ENCODE measurements around the gene OR2H2.
A peak's percentile ranks its signal among the peaks of the same experiment; 100 is the strongest.

OR2H2 gene

GRCh38 chr6:29557320-29557719 lies 27.6 kb upstream of the OR2H2 start:
- TF ChIP-seq CTCF (IDR thresholded peaks at IDR 0.05; ENCODE audit: control extremely low read depth, extremely low read depth, low read depth, missing control alignments) = no peak
- CTCF ChIA-PET = interaction anchor here (1.7 kb wide), 1 partner anchor 11 kb away, joined by 4 read pairs; no protein-coding TSS in a partner anchor
- POLR2A ChIA-PET = no interaction called here
- no peak for DNase-seq (ENCODE audit: extremely low spot score)

- POLR2A ChIA-PET = no interaction called here
- no peak for DNase-seq (ENCODE audit: extremely low spot score)
- TF ChIP-seq CTCF (IDR thresholded peaks at IDR 0.05; ENCODE audit: control extremely low read depth, extremely low read depth, low read depth, missing control alignments) = no peak
- CTCF ChIA-PET = interaction anchor here (1.0 to 2.0 kb wide), 5 partner anchors 12 to 95 kb away, joined by 4 to 7 read pairs (median 5); no protein-coding TSS in a partner anchor
These were observed 26.4 kb upstream of the OR2H2 start for GRCh38 chr6:29558439-29559079.

DNA sequence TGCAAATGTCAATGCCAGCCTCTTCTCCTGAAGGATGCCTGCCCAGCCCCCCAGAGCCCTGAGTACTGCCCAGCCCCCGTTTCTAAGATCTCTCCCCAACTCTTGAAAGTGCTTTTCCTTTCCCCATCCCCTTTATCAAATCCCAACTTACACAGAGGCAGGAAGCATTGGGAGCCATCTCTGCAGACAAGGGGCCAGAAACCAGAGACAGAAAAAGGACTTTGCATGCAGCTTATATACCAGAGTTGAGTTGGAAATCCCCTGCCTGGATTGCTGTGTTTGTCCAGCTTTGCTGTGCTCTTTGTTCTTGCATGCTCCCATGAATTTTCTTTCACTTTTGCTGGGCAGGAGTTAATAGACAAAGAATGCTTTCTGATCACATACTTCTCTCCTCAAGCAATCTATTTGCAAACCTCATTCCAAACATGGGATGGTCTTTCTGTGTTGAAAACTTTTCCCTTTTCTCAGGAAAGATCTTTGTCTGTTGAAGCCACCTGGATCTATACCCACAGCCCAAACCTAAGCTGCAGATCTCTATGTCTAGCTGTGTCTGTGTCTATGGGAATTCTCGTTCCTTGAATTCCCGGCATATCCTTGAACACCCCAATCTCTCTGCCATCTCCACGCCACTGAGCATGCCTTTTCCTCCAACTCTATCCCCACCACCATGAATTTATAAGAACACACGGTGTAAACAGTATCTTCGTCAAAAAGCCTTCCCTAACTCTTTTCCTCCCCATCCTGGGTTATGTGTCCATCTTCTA lies 25.2 kb upstream of the OR2H2 start, which contains the start of gene UBD:
UBD (minus strand) TSS at position 209 of the 764 bp plus-strand sequence; CDS start at position 178, 31 bp downstream.
- peak; percentile 28 for DNase-seq (ENCODE audit: extremely low spot score)
- ChIA-PET POLR2A (no interaction called here), CTCF (interaction anchor here (1.0 to 2.0 kb wide), 4 partner anchors 11 to 94 kb away, joined by 4 to 7 read pairs (median 6); no protein-coding TSS in a partner anchor)
- TF ChIP-seq CTCF (IDR thresholded peaks at IDR 0.05; ENCODE audit: control extremely low read depth, extremely low read depth, low read depth, missing control alignments) = no peak

GRCh38 chr6:29561091-29561490 lies 23.8 kb upstream of the OR2H2 start:
- no peak for DNase-seq (ENCODE audit: extremely low spot score)
- ChIA-PET POLR2A (no interaction called here), CTCF (no interaction called here)
- no peak for TF ChIP-seq CTCF (IDR thresholded peaks at IDR 0.05; ENCODE audit: control extremely low read depth, extremely low read depth, low read depth, missing control alignments)

- no peak for TF ChIP-seq CTCF (IDR thresholded peaks at IDR 0.05; ENCODE audit: control extremely low read depth, extremely low read depth, low read depth, missing control alignments)
These were observed 23.2 kb upstream of the OR2H2 start for GRCh38 chr6:29561606-29562181.

DNA sequence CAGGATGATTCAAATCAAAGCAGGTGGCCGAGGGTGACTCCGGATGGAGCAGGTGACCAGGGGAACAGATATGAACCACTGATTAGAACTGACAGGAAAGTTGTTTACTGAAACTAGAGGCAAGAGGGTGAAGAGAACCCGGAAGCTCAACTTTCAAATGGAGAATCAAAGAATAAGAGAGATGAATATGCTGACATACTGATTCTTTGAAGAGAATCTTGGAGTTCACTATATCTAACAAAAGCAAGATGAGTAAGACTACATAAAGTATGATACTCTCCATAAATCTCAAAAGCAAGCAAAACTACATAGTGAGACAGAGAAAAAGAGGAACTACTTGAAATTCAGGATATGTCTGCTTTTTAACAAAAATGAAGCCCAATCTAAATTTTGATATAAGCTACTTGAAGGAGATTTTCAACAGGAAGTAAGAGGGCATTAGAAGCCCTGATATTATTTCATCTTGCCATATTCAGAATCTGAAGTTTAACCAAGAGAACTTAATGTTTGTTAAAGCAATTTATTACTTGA lies 21.4 kb upstream of the OR2H2 start:
- DNase-seq (ENCODE audit: extremely low spot score) = no peak
- ChIA-PET CTCF (no interaction called here), POLR2A (no interaction called here)
- TF ChIP-seq CTCF (IDR thresholded peaks at IDR 0.05; ENCODE audit: control extremely low read depth, extremely low read depth, low read depth, missing control alignments) = no peak

More at GRCh38 chr6:29561606-29562181, 23.2 kb upstream of the OR2H2 start:
- DNase-seq (ENCODE audit: extremely low spot score) = no peak
- CTCF ChIA-PET = no interaction called here
- POLR2A ChIA-PET = no interaction called here
